HepG2 (cell line): ENCODE results near the gene NFX1. TPM values are rescaled to one million over a fixed set of nuclear protein-coding genes. Genes with fewer than 3 reads are reported as not detected.

Experiments used
- DPF2 ChIP-seq: sonication (generic); formaldehyde crosslinking; IDR thresholded peaks from 2 replicates; pipeline ENCODE4 v1.4.0; 2020; ENCODE audit warnings: mild to moderate bottlenecking, low read depth, missing genetic modification reagents, borderline replicate concordance
- EP300 ChIP-seq, 3 experiments: sonication (generic) in 1 of 3; formaldehyde crosslinking in 1 of 3; IDR thresholded peaks; 2 replicates each; pipeline versions ENCODE4 v1.5.1 to v1.6.1; 2011 to 2020; ENCODE audit warnings: low read depth in 2 of 3, low read length in 2 of 3, borderline replicate concordance in 1 of 3, improper control_type of control experiment in 1 of 3, mild to moderate bottlenecking in 1 of 3, missing genetic modification reagents in 1 of 3, moderate library complexity in 1 of 3
- ETV6 ChIP-seq: sonication (generic); formaldehyde crosslinking; conservative IDR thresholded peaks from 2 replicates; pipeline ENCODE4 v1.4.0; 2020; ENCODE audit warnings: missing genetic modification reagents
- HNF1A ChIP-seq, 2 experiments: sonication (generic) in 1 of 2; formaldehyde crosslinking in 1 of 2; IDR thresholded peaks; 2 replicates each; pipeline versions ENCODE4 v1.4.0 to v1.6.1; 2016 to 2020; ENCODE audit warnings: borderline replicate concordance in 1 of 2, low read depth in 1 of 2, mild to moderate bottlenecking in 1 of 2, missing genetic modification reagents in 1 of 2
- NFKBIZ ChIP-seq: IDR thresholded peaks from 2 replicates; pipeline ENCODE4 v1.6.1; 2018; ENCODE audit warnings: missing genetic modification reagents, missing compliant biosample characterization
- PRMT3 ChIP-seq: sonication (generic); formaldehyde crosslinking; IDR thresholded peaks from 2 replicates; pipeline ENCODE4 v1.8.1; 2022; ENCODE audit warnings: low read depth, mild to moderate bottlenecking, moderate library complexity, missing genetic modification reagents, borderline replicate concordance
- REL ChIP-seq: sonication (generic); formaldehyde crosslinking; conservative IDR thresholded peaks from 2 replicates; pipeline ENCODE4 v1.8.0; 2022; ENCODE audit warnings: mild to moderate bottlenecking, missing genetic modification reagents, moderate library complexity
- ZNF589 ChIP-seq: sonication (generic); formaldehyde crosslinking; conservative IDR thresholded peaks from 2 replicates; pipeline ENCODE4 v1.8.0; 2022; ENCODE audit warnings: mild to moderate bottlenecking, moderate library complexity, missing genetic modification reagents
- ZNF598 ChIP-seq: sonication (generic); formaldehyde crosslinking; IDR thresholded peaks from 2 replicates; pipeline ENCODE4 v1.5.1; 2020; ENCODE audit warnings: mild to moderate bottlenecking, missing genetic modification reagents, borderline replicate concordance
- ZNF605 ChIP-seq: sonication (generic); formaldehyde crosslinking; IDR thresholded peaks from 2 replicates; pipeline ENCODE4 v1.8.0; 2022; ENCODE audit warnings: mild to moderate bottlenecking, missing genetic modification reagents
- polyA plus RNA-seq, 8 experiments: library from polyadenylated mRNA; depleted of rRNA in 3 of 8; stranded (reverse) in 7 of 8; unstranded in 1 of 8; fragments of >200 nt; fragmentation: Illumina TruSeq in 4 of 8; extraction: Trizol in 4 of 8; gene quantifications; 2 replicates each; pipeline versions ENCODE4 v1.2.1 to v1.2.3, GENCODE V29; 2011 to 2016; ENCODE audit warnings: low read depth in 4 of 8, missing spikeins in 1 of 8, mixed read lengths in 1 of 8; ENCODE audit not compliant: insufficient read depth in 1 of 8
- total RNA-seq, 5 experiments: library from RNA; depleted of rRNA; stranded (reverse); fragments of >200 nt; fragmentation: Illumina TruSeq; extraction: Trizol; gene quantifications; 2 replicates each; pipeline ENCODE4 v1.2.3, GENCODE V29; 2016; ENCODE audit warnings: low read depth in 1 of 5
- TF ChIP-seq, protein P1 (sequence below): sonication (generic); formaldehyde crosslinking; IDR thresholded peaks from 2 replicates; pipeline ENCODE4 v1.4.0; 2020; ENCODE audit warnings: missing genetic modification reagents
- TF ChIP-seq, protein P2 (sequence below): sonication (generic); formaldehyde crosslinking; IDR thresholded peaks from 2 replicates; pipeline ENCODE4 v1.5.0; 2020; ENCODE audit warnings: missing genetic modification reagents
- TF ChIP-seq, protein P3 (sequence below): sonication (generic); formaldehyde crosslinking; conservative IDR thresholded peaks from 2 replicates; pipeline ENCODE4 v1.4.0; 2020; ENCODE audit warnings: mild to moderate bottlenecking, missing genetic modification reagents, moderate library complexity
- TF ChIP-seq, protein P4 (sequence below): sonication (generic); formaldehyde crosslinking; IDR thresholded peaks from 2 replicates; pipeline ENCODE4 v1.5.1; 2020; ENCODE audit warnings: missing genetic modification reagents, mild to moderate bottlenecking, borderline replicate concordance

The NFX1 gene
- total and polyA plus RNA-seq, 2 of the 13 experiments (the other 11 are each of a cell fraction or from before 2014, with no cell fraction given) = 23.9 to 27.5 TPM

DNA sequence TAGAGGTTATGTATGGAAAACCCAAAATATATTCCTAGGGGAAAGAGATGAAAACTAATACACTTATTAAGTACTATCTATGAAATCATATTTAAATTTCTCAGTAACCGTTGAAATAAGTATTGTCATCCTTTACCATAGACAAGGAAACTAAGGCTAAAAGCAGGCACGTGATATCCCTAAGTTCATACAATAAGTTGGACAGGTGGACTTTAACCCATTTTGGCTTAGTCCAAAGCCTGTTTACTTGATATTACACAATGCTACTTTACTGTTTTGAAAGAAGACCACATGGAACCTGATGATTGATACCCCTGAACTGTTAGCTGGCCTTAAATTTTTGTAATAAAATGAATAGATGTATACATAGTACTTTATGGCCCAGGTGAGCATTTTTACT is 3.5 kb downstream of the NFX1 start (continued):
- TF ChIP-seq, protein P1, sequence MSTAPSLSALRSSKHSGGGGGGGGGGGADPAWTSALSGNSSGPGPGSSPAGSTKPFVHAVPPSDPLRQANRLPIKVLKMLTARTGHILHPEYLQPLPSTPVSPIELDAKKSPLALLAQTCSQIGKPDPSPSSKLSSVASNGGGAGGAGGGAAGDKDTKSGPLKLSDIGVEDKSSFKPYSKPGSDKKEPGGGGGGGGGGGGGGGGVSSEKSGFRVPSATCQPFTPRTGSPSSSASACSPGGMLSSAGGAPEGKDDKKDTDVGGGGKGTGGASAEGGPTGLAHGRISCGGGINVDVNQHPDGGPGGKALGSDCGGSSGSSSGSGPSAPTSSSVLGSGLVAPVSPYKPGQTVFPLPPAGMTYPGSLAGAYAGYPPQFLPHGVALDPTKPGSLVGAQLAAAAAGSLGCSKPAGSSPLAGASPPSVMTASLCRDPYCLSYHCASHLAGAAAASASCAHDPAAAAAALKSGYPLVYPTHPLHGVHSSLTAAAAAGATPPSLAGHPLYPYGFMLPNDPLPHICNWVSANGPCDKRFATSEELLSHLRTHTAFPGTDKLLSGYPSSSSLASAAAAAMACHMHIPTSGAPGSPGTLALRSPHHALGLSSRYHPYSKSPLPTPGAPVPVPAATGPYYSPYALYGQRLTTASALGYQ (CRISPR knock-in tag) = no peak
- TF ChIP-seq, protein P2, sequence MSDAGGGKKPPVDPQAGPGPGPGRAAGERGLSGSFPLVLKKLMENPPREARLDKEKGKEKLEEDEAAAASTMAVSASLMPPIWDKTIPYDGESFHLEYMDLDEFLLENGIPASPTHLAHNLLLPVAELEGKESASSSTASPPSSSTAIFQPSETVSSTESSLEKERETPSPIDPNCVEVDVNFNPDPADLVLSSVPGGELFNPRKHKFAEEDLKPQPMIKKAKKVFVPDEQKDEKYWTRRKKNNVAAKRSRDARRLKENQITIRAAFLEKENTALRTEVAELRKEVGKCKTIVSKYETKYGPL (CRISPR knock-in tag) = no peak
- TF ChIP-seq ZNF605 (CRISPR knock-in tag) (no peak), ZNF589 (CRISPR knock-in tag) (no peak), HNF1A (IDR thresholded peaks at IDR 0.05; ENCODE audit: low read depth) (0 out of 2 replicates have a peak, but pooled peaks have one; percentile 14), HNF1A (CRISPR knock-in tag; IDR thresholded peaks at IDR 0.05; ENCODE audit: borderline replicate concordance) (no peak), DPF2 (CRISPR knock-in tag) (peak; percentile 54; the same call in 1 of the 2 replicates), ZNF598 (no peak), EP300 (IDR thresholded peaks at IDR 0.05; ENCODE audit: low read depth in 2 of 2, low read length in 2 of 2) (peak in 1 of 2 experiments; percentile 78; a peak in 2 of 4 replicates), EP300 (CRISPR knock-in tag; IDR thresholded peaks at IDR 0.05; ENCODE audit: borderline replicate concordance) (no peak), REL (CRISPR knock-in tag) (no peak), PRMT3 (CRISPR knock-in tag) (no peak), ETV6 (CRISPR knock-in tag) (no peak), NFKBIZ (CRISPR knock-in tag) (peak; percentile 71; the same call in 1 of the 2 replicates)
- TF ChIP-seq, protein P3, sequence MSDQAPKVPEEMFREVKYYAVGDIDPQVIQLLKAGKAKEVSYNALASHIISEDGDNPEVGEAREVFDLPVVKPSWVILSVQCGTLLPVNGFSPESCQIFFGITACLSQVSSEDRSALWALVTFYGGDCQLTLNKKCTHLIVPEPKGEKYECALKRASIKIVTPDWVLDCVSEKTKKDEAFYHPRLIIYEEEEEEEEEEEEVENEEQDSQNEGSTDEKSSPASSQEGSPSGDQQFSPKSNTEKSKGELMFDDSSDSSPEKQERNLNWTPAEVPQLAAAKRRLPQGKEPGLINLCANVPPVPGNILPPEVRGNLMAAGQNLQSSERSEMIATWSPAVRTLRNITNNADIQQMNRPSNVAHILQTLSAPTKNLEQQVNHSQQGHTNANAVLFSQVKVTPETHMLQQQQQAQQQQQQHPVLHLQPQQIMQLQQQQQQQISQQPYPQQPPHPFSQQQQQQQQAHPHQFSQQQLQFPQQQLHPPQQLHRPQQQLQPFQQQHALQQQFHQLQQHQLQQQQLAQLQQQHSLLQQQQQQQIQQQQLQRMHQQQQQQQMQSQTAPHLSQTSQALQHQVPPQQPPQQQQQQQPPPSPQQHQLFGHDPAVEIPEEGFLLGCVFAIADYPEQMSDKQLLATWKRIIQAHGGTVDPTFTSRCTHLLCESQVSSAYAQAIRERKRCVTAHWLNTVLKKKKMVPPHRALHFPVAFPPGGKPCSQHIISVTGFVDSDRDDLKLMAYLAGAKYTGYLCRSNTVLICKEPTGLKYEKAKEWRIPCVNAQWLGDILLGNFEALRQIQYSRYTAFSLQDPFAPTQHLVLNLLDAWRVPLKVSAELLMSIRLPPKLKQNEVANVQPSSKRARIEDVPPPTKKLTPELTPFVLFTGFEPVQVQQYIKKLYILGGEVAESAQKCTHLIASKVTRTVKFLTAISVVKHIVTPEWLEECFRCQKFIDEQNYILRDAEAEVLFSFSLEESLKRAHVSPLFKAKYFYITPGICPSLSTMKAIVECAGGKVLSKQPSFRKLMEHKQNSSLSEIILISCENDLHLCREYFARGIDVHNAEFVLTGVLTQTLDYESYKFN (CRISPR knock-in tag) = peak; percentile 86
- TF ChIP-seq, protein P4, sequence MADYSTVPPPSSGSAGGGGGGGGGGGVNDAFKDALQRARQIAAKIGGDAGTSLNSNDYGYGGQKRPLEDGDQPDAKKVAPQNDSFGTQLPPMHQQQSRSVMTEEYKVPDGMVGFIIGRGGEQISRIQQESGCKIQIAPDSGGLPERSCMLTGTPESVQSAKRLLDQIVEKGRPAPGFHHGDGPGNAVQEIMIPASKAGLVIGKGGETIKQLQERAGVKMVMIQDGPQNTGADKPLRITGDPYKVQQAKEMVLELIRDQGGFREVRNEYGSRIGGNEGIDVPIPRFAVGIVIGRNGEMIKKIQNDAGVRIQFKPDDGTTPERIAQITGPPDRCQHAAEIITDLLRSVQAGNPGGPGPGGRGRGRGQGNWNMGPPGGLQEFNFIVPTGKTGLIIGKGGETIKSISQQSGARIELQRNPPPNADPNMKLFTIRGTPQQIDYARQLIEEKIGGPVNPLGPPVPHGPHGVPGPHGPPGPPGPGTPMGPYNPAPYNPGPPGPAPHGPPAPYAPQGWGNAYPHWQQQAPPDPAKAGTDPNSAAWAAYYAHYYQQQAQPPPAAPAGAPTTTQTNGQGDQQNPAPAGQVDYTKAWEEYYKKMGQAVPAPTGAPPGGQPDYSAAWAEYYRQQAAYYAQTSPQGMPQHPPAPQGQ (CRISPR knock-in tag) = no peak
